Hematopoietic multipotent progenitor cell treated with erythropoietin and hydrocortisone succinate and interleukin-3 and kit ligand, for 4 days (in vitro differentiated cells): Measurements from ENCODE around the gene GMEB2.
"Not testable (repeated sequence)": the region's sequence is repeated elsewhere in the genome, so short reads cannot be mapped to it uniquely, and the experiment has no call there.

Experiments
- DNase-seq: peaks from one replicate; pipeline ENCODE4 v3.0.0-alpha.2; 2015

Gene GMEB2

GRCh38 chr20:63568170-63568981 lies 58.5 kb downstream of the GMEB2 start:
- no peak for DNase-seq

DNA sequence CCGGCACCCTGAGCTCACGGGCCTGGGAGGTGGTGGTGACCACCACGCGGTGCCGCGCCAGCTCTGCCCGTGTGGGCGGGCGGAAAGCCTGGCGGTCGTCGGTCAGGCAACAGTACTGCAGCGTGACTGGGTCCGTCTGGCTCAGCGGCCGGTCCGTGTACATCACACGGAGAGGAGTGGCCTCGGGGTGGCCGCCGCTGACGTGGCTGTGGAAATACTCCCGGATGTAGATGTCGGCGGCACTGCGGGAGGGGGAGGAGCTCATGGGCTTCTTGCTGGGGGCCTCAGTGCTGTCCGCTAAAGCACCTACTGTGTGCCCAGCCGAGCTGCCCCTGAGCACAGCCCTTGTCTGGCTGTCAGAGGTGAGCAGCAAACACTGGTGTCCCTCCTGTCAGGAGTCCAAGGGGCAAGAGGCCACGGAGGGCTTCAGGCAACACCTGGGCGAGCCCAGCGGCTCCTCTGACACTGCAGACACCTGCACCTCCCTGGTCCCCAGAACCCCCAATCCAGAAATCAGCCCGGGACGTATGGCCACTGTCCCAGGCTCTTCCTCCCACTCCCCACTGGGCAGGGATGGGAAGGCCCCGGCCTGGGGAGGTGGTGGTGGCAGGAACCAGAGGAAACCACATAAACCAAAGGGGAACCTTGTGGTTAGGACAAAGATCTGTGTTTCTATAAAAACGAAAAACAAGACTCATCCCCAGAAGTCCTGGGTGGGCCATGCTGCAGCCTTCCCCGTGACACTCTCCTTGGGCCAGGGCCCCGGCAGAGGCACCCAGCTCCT lies 59.3 kb downstream of the GMEB2 start:
- DNase-seq: peak; percentile 88

GRCh38 chr20:63567136-63567385 lies 59.8 kb downstream of the GMEB2 start:
- peak; percentile 68 for DNase-seq

- no peak for DNase-seq
Measured at GRCh38 chr20:63566395-63567135, 60.3 kb downstream of the GMEB2 start.

- no peak for DNase-seq
Measured at GRCh38 chr20:63565699-63566335, 61.1 kb downstream of the GMEB2 start.

GRCh38 chr20:63565021-63565698 lies 61.7 kb downstream of the GMEB2 start:
- no peak for DNase-seq

DNA sequence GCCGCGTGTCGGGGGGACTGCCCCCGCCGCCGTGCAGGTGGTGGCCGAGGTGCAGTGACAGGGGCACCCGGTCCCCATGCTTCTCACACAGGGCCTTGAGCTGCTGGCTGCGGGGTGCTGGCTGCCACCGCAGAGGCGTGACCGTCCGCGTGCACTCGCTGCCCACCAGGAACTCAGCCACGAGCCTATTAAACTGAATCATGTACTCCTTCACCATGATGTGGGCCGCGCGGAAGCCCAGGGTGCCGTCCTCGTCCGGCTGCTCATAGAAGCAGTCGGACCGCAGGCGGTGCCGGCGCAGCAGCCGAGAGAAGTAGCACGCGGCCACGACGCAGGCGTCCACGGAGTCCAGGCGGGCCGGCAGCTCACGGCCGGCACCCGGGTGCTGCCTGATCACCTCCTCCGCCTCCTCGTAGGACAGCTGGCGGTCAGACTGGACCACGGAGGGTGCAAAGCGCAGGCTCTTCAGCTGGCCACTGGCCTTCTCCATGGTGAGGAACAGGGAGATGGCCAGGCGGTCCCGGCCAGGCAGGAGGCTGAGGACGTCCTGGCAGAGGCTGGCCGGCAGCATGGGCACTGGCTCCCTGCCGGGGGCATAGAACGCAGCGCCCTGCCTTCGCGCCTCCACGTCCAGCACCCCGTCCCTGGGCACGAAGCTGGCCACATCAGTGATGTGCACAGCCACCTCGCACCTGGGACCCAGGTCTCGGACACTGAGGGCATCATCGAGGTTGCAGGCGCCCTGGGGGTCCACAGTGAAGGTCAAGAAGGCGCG lies 62.7 kb downstream of the GMEB2 start:
- DNase-seq: no peak

DNA sequence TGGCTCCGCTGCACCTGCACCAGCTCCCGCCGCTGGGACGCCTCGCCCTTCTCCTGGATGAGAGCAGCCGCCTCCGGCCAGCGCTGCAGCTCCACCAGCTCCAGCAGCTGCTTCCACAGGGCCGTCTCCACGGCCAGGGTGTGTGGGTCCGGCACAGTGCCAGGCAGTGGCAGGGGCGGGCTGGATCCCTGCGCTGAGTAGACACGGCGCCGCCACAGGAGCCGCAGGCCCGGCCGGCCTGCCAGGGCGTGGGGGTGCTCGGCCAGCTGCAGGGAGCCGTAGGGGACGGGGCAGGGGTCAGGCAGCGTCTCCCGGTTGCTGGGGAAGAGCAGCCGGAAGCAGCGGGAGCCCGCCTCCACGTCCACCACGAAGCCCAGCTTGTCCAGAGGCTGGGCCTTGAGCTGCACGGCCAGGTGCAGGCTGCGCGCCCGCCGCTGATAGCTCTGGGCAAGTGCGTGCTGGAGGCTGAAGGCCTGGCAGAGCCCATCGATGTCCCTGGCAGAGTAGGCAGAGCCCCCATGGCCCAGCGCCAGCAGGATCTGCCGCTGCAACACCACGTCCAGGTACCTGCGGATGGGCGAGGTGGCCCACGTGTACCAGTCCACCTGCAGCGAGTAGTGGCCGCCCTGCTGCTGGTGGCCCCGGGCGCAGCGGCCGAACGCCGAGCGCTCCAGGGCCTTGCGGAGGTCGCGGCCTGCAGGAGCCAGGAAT lies 63.5 kb downstream of the GMEB2 start:
- no peak for DNase-seq

GRCh38 chr20:63562461-63563224 lies 64.3 kb downstream of the GMEB2 start:
- no peak for DNase-seq

DNA sequence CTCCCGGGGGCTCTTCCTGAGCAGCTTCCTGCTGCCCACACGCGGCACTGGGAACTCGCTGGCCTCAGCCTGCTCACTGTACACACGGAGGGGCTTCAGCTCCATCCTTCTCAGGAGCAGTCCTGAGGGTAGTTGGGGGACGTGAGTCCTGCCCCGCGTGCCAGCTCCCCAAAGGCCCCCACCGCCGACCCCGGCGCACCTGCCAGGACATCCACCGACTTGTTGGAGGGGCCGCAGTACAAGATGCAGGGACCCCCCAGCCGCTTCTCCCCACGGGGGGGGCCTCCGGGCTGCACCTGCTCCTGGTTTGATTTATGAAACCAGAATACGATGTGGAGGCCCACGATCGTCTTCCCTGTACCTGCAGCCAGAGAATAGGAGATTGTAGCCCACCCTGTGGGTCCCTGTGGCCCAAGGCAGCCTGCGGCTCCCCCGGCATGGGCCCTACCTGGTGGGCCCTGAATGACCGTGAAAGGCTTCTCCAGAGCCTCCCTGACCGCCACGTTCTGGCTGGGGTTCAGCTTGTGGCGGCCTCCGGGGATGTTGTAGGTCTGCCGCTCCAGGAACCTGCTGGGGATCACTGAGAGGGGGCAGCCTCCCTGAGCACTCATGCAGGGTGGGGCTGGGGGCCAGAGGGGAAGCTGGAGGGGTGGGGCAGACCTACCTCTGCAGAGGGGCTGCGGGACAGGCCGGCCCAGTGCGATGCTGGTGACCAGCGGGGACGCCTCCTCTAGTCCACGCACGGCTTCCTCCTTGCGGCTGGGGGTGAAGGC lies 65.1 kb downstream of the GMEB2 start:
- no peak for DNase-seq

GRCh38 chr20:63560856-63561609 lies 65.9 kb downstream of the GMEB2 start:
- DNase-seq: no peak

DNA sequence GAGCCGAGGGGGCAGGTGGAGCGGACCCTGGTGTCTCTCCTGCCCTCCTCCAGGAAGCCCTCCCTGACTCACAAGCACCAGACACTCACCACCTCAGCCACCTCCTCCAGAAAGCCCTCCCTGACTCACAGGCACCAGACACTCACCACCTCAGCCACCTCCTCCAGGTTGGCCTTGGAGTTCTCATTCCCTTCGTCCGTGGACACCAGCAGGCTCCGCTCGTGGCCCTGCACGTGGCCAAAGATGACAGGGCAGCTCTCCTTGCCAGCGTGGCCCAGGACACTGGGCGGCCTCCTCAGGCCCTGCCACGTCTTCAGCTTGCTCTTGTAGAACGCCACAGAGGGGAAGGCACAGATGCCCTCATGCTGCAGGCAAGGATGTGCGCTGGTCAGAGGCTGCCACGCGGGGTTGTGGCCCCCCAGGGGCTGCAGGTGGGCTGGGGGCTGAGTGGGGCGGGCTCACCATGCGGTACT lies 66.5 kb downstream of the GMEB2 start:
- DNase-seq: no peak

GRCh38 chr20:63559485-63560332 lies 67.2 kb downstream of the GMEB2 start:
- not testable (repeated sequence) for DNase-seq

DNA sequence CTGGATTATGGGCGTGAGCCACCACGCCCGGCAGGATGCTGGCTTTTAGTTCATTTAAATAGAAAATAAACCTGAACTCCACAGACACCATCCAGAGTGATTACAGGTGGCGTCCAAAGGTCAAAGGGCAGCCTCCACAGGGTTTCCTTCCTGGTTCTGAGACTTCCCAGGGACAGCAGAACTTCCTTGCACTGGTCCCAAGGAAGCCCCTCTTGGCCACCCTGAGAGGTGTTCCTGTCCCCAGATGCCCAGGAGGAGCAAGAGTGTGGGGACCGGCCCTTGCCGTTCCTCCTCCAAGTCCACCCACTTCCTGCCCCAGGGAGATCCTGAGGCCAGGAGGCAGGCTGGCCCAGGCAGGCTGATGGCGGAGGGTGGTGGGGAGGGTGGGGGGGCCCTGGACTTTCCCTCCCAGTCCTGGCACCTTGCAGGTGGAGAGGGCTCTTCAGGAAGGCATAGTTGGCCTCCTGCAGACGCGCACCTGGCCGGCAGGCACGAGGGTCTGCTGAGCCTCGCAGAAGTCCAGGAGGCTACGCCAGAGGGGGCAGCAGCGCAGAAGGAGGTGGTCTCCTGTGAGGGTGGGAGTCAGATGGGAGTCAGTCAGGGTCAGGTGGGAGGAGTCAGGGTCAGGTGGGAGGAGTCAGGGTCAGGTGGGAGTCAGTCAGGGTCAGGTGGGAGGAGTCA lies 68.0 kb downstream of the GMEB2 start:
- DNase-seq: no peak

DNA sequence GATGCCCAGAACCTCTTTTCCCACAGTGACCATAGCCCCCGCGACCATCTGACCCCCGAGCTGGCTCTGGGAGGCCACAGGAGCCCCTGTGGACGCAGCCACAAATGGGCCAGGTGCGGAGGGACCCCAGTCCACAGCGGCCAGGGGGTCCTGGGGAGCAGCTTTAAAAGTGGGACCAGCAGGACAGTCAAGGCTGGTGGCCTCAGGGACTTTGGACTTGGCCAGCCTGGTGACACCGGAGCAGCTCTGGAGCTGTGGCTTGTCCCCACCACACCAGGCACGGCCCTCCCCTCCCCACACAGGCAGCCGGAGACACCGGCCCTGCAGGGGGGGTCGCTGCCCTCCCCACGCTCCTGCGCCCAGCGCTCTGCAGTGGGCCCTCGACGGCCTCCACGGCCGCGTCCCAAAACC lies 69.4 kb downstream of the GMEB2 start:
- no peak for DNase-seq

GRCh38 chr20:63556873-63557478 lies 69.9 kb downstream of the GMEB2 start:
- DNase-seq: no peak
